Activated CD8-positive, alpha-beta memory T cell treated with anti-CD3 and anti-CD28 coated beads for 48 hours (primary cell): Measurements from ENCODE around the gene SRGAP1.
"Not testable (repeated sequence)": the region's sequence is repeated elsewhere in the genome, so short reads cannot be mapped to it uniquely, and the experiment has no call there.

Experiments used
- DNase-seq, 3 experiments: peaks; one replicate each; pipeline ENCODE4 v3.0.0-alpha.2; 2020; ENCODE audit warnings: low read depth in 2 of 3, low spot score in 2 of 3

Gene SRGAP1

GRCh38 chr12:64147875-64148274 is 303.4 kb downstream of the SRGAP1 start:
- no peak for DNase-seq

- no peak for DNase-seq
Observed at GRCh38 chr12:64154677-64155076, 310.2 kb downstream of the SRGAP1 start.

GRCh38 chr12:64157110-64157509 is 312.6 kb downstream of the SRGAP1 start:
- no peak for DNase-seq

- DNase-seq: no peak
Observed at GRCh38 chr12:64160021-64160710, 315.7 kb downstream of the SRGAP1 start.

GRCh38 chr12:64160711-64161060 is 316.2 kb downstream of the SRGAP1 start:
- DNase-seq: no peak

GRCh38 chr12:64166606-64167005 is 322.1 kb downstream of the SRGAP1 start:
- DNase-seq: not testable (repeated sequence)

GRCh38 chr12:64167041-64167440 is 322.5 kb downstream of the SRGAP1 start:
- DNase-seq: not testable (repeated sequence)

GRCh38 chr12:64170024-64170423 is 325.5 kb downstream of the SRGAP1 start:
- no peak for DNase-seq

GRCh38 chr12:64170730-64171129 is 326.2 kb downstream of the SRGAP1 start:
- no peak for DNase-seq

- no peak for DNase-seq
Observed at GRCh38 chr12:64171715-64172114, 327.2 kb downstream of the SRGAP1 start.

GRCh38 chr12:64172143-64172970 is 327.9 kb downstream of the SRGAP1 start:
- no peak for DNase-seq

GRCh38 chr12:64173456-64173855 is 329.0 kb downstream of the SRGAP1 start:
- DNase-seq: no peak

GRCh38 chr12:64175254-64175945 is 330.9 kb downstream of the SRGAP1 start:
- DNase-seq: no peak

GRCh38 chr12:64177001-64177400 is 332.5 kb downstream of the SRGAP1 start:
- DNase-seq: no peak

- no peak for DNase-seq
Observed at GRCh38 chr12:64178122-64178521, 333.6 kb downstream of the SRGAP1 start.

- DNase-seq: no peak
Observed at GRCh38 chr12:64180951-64181350, 336.5 kb downstream of the SRGAP1 start.

GRCh38 chr12:64181430-64182291 is 337.2 kb downstream of the SRGAP1 start:
- no peak for DNase-seq

GRCh38 chr12:64184216-64184615 is 339.7 kb downstream of the SRGAP1 start:
- no peak for DNase-seq

- DNase-seq: no peak
Observed at GRCh38 chr12:64186789-64187188, 342.3 kb downstream of the SRGAP1 start.

GRCh38 chr12:64187370-64187769 is 342.9 kb downstream of the SRGAP1 start:
- no peak for DNase-seq

GRCh38 chr12:64187794-64188193 is 343.3 kb downstream of the SRGAP1 start:
- DNase-seq: no peak
